ENCODE results near the gene POU2AF1. TPM values are rescaled to one million over a fixed set of nuclear protein-coding genes. Genes with fewer than 3 reads are reported as not detected.

The POU2AF1 gene
- total and polyA plus RNA-seq, 2 of the 13 experiments (the other 11 are each of a cell fraction or from before 2014, with no cell fraction given) = 1.9 to 3.6 TPM

- TF ChIP-seq THRA (CRISPR knock-in tag; IDR thresholded peaks at IDR 0.05; ENCODE audit: borderline replicate concordance) (peak; percentile 56; the same call in 1 of the 2 replicates), ZNF687 (CRISPR knock-in tag; IDR thresholded peaks at IDR 0.05) (peak; percentile 67), NR2C2 (CRISPR knock-in tag; IDR thresholded peaks at IDR 0.05; ENCODE audit: borderline replicate concordance) (peak; percentile 54), ZNF253 (CRISPR knock-in tag; IDR thresholded peaks at IDR 0.05; ENCODE audit: borderline replicate concordance) (no peak), HNRNPL (IDR thresholded peaks at IDR 0.05; ENCODE audit: low read depth, low read length) (0 out of 2 replicates have a peak, but pooled peaks have one; percentile 54), CREM (IDR thresholded peaks at IDR 0.05) (0 out of 2 replicates have a peak, but pooled peaks have one; percentile 21), CREM (CRISPR knock-in tag; IDR thresholded peaks at IDR 0.05) (no peak), SKI (IDR thresholded peaks at IDR 0.05; ENCODE audit: partially characterized antibody) (peak; percentile 79), ZMYM3 (CRISPR knock-in tag; IDR thresholded peaks at IDR 0.05) (0 out of 2 replicates have a peak, but pooled peaks have one; percentile 42), ZFX (CRISPR knock-in tag; IDR thresholded peaks at IDR 0.05; ENCODE audit: low read depth) (peak; percentile 42; the same call in 1 of the 2 replicates), HIC2 (CRISPR knock-in tag; IDR thresholded peaks at IDR 0.05; ENCODE audit: low read depth) (peak; percentile 71), HNF4A (CRISPR knock-in tag; IDR thresholded peaks at IDR 0.05) (peak; percentile 88), GTF2F1 (IDR thresholded peaks at IDR 0.05; ENCODE audit: low read length) (no peak), HDAC1 (CRISPR knock-in tag; IDR thresholded peaks at IDR 0.05) (0 out of 2 replicates have a peak, but pooled peaks have one; percentile 30), ZIK1 (CRISPR knock-in tag; IDR thresholded peaks at IDR 0.05; ENCODE audit: borderline replicate concordance, low read depth) (no peak), TIGD3 (CRISPR knock-in tag; IDR thresholded peaks at IDR 0.05; ENCODE audit: borderline replicate concordance) (no peak), ZNF263 (CRISPR knock-in tag; IDR thresholded peaks at IDR 0.05) (0 out of 2 replicates have a peak, but pooled peaks have one; percentile 20), ZNF12 (CRISPR knock-in tag; IDR thresholded peaks at IDR 0.05) (no peak)
These were observed 48.7 kb downstream of the POU2AF1 start (continued) for GRCh38 chr11:111330234-111330893.
